Thyroid gland (tissue), 4 donors: Measurements from ENCODE around the gene UFD1. TPM values are rescaled to one million over a fixed set of nuclear protein-coding genes. Genes with fewer than 3 reads are reported as not detected.

ENCODE experiments used
- DNase-seq, 2 donors: peaks; one replicate each; pipeline ENCODE4 v3.0.0-alpha.2; 2019
- H3K27ac ChIP-seq, 3 donors: fragments of 200-600 bp; sonication (generic); 1 replicate in 2 of 3; 2 replicates in 1 of 3; pipeline ENCODE4 v1.5.1; 2016 to 2019; ENCODE audit warnings: mild to moderate bottlenecking in 1 of 3, moderate library complexity in 1 of 3
- H3K27me3 ChIP-seq: fragments of 200-600 bp; sonication (generic); one replicate; pipeline ENCODE4 v1.5.1; 2019
- H3K36me3 ChIP-seq, 2 donors: fragments of 200-600 bp; sonication (generic); one replicate each; pipeline ENCODE4 v1.5.1; 2016 to 2019
- H3K4me1 ChIP-seq, 2 donors: fragments of 200-600 bp; sonication (generic); one replicate each; pipeline ENCODE4 v1.5.1; 2017 to 2019
- H3K4me3 ChIP-seq, 3 donors: fragments of 200-600 bp; sonication (generic); replicated peaks in 1 of 3; 1 replicate in 2 of 3; 2 replicates in 1 of 3; pipeline ENCODE4 v1.5.1; 2016; ENCODE audit warnings: mild to moderate bottlenecking in 1 of 3
- H3K9me3 ChIP-seq: fragments of 200-600 bp; sonication (generic); one replicate; pipeline ENCODE4 v1.5.1; 2017
- POLR2A ChIP-seq, 2 donors: fragments of 450-650 bp; IDR thresholded peaks; one replicate each; pipeline ENCODE4 v1.6.1; 2017; ENCODE audit warnings: antibody characterized with exemption in 2 of 2, mild to moderate bottlenecking in 2 of 2, moderate library complexity in 1 of 2
- WGBS, 2 donors: methylation state at CpG; one replicate each; pipeline ENCODE4 v1.1.5; 2017; 5-methylcytosine and 5-hydroxymethylcytosine counted together
- intact Hi-C: fragments of 100-400 bp; cut with DNase I; formaldehyde crosslinking; loops from one replicate; pipeline ENCODE4 v1.15.1; 2023
- total RNA-seq, 4 donors: library from RNA; depleted of rRNA; stranded (reverse); fragments of >200 nt; gene quantifications; one replicate each; pipeline ENCODE4 v1.2.3, GENCODE V29; 2016
- TF ChIP-seq, protein P1 (sequence below), 6 experiments: fragments of 200-600 bp in 3 of 6; fragments of 450-650 bp in 3 of 6; sonication (generic) in 3 of 6; IDR thresholded peaks; one replicate each; pipeline ENCODE4 v1.5.1; 2016 to 2019; ENCODE audit warnings: antibody characterized with exemption in 6 of 6, mild to moderate bottlenecking in 2 of 6, inconsistent platforms in 1 of 6, moderate library complexity in 1 of 6

The UFD1 gene
- total RNA-seq, 4 donors from 2014 or later: 29.3 to 52.7 (median 44.2) TPM

- Histone ChIP-seq H3K27ac (peak overlapping the region in 2 of 3 donors; percentile 26 to 38), H3K4me3 (no peak overlapping the region), H3K36me3 (peaks cover 0 to 15% of the 10 kb centered on the region in 2 donors), H3K4me1 (peaks cover 12 to 13% of the 10 kb centered on the region in 2 donors), H3K9me3 (no peaks in the 10 kb centered on the region), H3K27me3 (no peaks in the 10 kb centered on the region)
- intact Hi-C loops: loop anchor here (5.0 to 10.0 kb wide), 3 partner anchors 80 to 290 kb away; partner anchors contain the start of genes ESS2 and SLC25A1
- TF ChIP-seq POLR2A (IDR thresholded peaks at IDR 0.05): no peak
- WGBS, 2 donors: 72 to 82% methylated on average over 2 of the region's 2 CpGs
- DNase-seq: no peak
Observed at GRCh38 chr22:19434829-19435580, 44.0 kb downstream of the UFD1 start.

- TF ChIP-seq, protein P1, sequence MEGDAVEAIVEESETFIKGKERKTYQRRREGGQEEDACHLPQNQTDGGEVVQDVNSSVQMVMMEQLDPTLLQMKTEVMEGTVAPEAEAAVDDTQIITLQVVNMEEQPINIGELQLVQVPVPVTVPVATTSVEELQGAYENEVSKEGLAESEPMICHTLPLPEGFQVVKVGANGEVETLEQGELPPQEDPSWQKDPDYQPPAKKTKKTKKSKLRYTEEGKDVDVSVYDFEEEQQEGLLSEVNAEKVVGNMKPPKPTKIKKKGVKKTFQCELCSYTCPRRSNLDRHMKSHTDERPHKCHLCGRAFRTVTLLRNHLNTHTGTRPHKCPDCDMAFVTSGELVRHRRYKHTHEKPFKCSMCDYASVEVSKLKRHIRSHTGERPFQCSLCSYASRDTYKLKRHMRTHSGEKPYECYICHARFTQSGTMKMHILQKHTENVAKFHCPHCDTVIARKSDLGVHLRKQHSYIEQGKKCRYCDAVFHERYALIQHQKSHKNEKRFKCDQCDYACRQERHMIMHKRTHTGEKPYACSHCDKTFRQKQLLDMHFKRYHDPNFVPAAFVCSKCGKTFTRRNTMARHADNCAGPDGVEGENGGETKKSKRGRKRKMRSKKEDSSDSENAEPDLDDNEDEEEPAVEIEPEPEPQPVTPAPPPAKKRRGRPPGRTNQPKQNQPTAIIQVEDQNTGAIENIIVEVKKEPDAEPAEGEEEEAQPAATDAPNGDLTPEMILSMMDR (IDR thresholded peaks at IDR 0.05): no peak
- TF ChIP-seq POLR2A (IDR thresholded peaks at IDR 0.05): no peak
- H3K4me1 ChIP-seq: peaks cover 16 to 18% of the 10 kb centered on the region in 2 donors
- WGBS, 2 donors: 82% methylated on average over 7 of the region's 7 CpGs
- H3K9me3 ChIP-seq: no peaks in the 10 kb centered on the region
- no peak overlapping the region for H3K27ac ChIP-seq
- peak in 1 of 2 donors; percentile 27 for DNase-seq
- intact Hi-C loops: loop anchor here (5.0 to 10.0 kb wide), 3 partner anchors 80 to 290 kb away; partner anchors contain the start of genes ESS2 and SLC25A1
- H3K36me3 ChIP-seq: peaks cover 0 to 15% of the 10 kb centered on the region in 2 donors
- H3K27me3 ChIP-seq: no peaks in the 10 kb centered on the region
- H3K4me3 ChIP-seq: no peak overlapping the region
Observed at GRCh38 chr22:19434401-19434800, 44.6 kb downstream of the UFD1 start.

DNA sequence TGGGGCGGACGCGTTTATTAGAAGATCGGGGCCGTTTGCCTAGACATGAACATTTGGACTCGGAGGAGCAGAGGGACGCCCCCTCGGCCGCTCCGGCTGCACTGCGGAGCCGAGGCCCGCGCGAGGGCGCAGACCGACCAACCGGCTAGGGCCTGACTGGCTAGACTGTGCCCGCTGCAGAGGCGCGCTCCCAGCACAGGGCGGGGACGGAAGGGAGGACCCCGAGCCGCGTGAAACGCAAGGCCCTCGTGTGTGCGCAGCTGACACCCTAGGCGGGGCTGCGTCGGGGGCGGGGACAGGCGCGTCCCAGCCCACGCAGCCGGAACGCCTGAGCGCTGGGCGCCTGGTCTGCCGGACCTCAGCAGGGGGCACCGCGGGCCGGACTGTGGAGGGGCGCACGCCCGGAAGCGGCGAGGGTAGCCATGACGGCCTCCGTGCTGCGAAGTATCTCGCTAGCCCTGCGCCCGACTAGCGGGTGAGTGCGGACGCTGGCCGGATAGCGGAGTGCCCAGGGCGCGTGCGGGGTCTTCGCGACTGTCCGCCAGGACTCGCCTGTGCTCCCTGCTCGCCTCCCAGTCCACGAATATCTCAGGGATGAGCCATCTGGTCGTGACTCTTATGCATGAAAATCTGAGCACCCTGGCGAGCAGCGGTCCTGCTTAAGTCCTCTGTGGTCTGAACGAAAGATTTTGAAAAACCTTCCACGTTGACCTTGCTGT, 46.7 kb downstream of the UFD1 start, which contains the start of gene MRPL40:
Gene MRPL40 (plus strand): TSS at position 413 of the 719 bp plus-strand sequence. CDS start 10 bp downstream, at position 423.
- TF ChIP-seq, protein P1 (IDR thresholded peaks at IDR 0.05): peak in 2 of 6 experiments; percentile 2 to 29
- peak; percentile 73 to 94 for TF ChIP-seq POLR2A (IDR thresholded peaks at IDR 0.05)
- WGBS, 2 donors: 0 to 1% methylated on average over 5 to 10 of the region's 74 CpGs
- peak; percentile 96 for DNase-seq
- Histone ChIP-seq H3K9me3 (no peaks in the 10 kb centered on the region), H3K4me3 (peak within 1 kb of the TSS; percentile 78 to 98 (median 91)), H3K27ac (peak within 1 kb of the TSS; percentile 98 to 99 (median 99)), H3K27me3 (no peaks in the 10 kb centered on the region), H3K36me3 (peaks cover 0 to 15% of the 10 kb centered on the region in 2 donors), H3K4me1 (peaks cover 35 to 39% of the 10 kb centered on the region in 2 donors)
- intact Hi-C loops: loop anchor here (5.0 to 10.0 kb wide), 3 partner anchors 77 to 287 kb away; partner anchors contain the start of genes ESS2 and SLC25A1

DNA sequence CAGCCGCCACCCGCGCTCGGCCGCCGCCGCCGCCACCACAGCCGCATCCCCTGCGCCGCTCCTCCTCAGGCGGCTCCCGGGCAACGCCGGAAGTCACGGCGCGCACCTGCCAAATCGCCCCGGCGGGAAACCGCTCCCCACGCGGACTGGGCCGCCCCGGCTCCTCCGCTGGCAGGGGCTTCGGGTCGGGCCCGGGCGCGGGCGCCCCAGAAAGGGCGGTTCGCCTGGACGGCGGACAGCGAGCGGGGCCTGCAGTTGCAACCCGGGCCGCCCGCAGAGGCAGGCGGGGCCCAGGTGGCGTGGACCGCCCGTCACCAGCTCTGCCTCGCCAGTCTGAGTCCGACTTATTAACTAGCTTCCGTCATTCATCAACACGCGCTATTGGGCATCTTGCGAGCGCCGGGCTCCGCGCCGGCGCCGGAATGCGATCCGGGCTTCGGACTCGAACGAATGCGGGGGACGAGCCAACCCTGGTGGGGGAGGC, 47.3 kb downstream of the UFD1 start, which contains the start of gene HIRA:
Gene HIRA (minus strand): TSS at position 85 of the 484 bp plus-strand sequence. CDS start 257 bp downstream, outside the sequence.
- H3K4me1 ChIP-seq: peaks cover 39 to 45% of the 10 kb centered on the region in 2 donors
- H3K27me3 ChIP-seq: no peaks in the 10 kb centered on the region
- intact Hi-C loops: loop anchor here (5.0 to 10.0 kb wide), 3 partner anchors 77 to 287 kb away; partner anchors contain the start of genes ESS2 and SLC25A1
- no peak for TF ChIP-seq POLR2A (IDR thresholded peaks at IDR 0.05)
- TF ChIP-seq, protein P1 (IDR thresholded peaks at IDR 0.05): no peak
- WGBS, 2 donors: 0% methylated on average over 15 of the region's 66 CpGs; no CpG with 5 or more reads in 1 of the 2 donors
- H3K4me3 ChIP-seq: peak within 1 kb of the TSS; percentile 78 to 98 (median 91)
- peak within 1 kb of the TSS; percentile 98 to 99 (median 99) for H3K27ac ChIP-seq
- DNase-seq: peak; percentile 74 to 76
- no peaks in the 10 kb centered on the region for H3K9me3 ChIP-seq
- peaks cover 0 to 15% of the 10 kb centered on the region in 2 donors for H3K36me3 ChIP-seq
